Suprapubic skin (tissue), 4 donors: ENCODE results near the gene DTYMK. TPM values are rescaled to one million over a fixed set of nuclear protein-coding genes. Genes with fewer than 3 reads are reported as not detected.

Experiments
- DNase-seq, 2 donors: peaks; one replicate each; pipeline ENCODE4 v3.0.0-alpha.2; 2019; ENCODE audit warnings: low spot score in 2 of 2
- H3K27ac ChIP-seq: fragments of 200-600 bp; sonication (generic); one replicate; pipeline ENCODE4 v1.5.1; 2019
- H3K27me3 ChIP-seq: fragments of 200-600 bp; sonication (generic); one replicate; pipeline ENCODE4 v1.5.1; 2019
- H3K36me3 ChIP-seq: fragments of 200-600 bp; sonication (generic); one replicate; pipeline ENCODE4 v1.5.1; 2019
- H3K4me1 ChIP-seq: fragments of 200-600 bp; sonication (generic); one replicate; pipeline ENCODE4 v1.5.1; 2019
- H3K4me3 ChIP-seq: fragments of 200-600 bp; sonication (generic); one replicate; pipeline ENCODE4 v1.5.1; 2019; ENCODE audit warnings: mild to moderate bottlenecking
- H3K9me3 ChIP-seq: fragments of 200-600 bp; sonication (generic); one replicate; pipeline ENCODE4 v1.5.1; 2019
- EP300 ChIP-seq: sonication (generic); formaldehyde crosslinking; IDR thresholded peaks from one replicate; pipeline ENCODE4 v1.6.1; 2017; ENCODE audit warnings: antibody characterized with exemption
- POLR2A ChIP-seq, 2 donors: fragments of 450-650 bp; IDR thresholded peaks; one replicate each; pipeline ENCODE4 v1.6.1; 2017; ENCODE audit warnings: antibody characterized with exemption in 2 of 2, mild to moderate bottlenecking in 2 of 2, moderate library complexity in 2 of 2
- POLR2AphosphoS5 ChIP-seq, 3 donors: sonication (generic); formaldehyde crosslinking; IDR thresholded peaks; one replicate each; pipeline ENCODE4 v1.6.1; 2017; ENCODE audit warnings: antibody characterized with exemption in 3 of 3
- WGBS: methylation state at CpG from one replicate; pipeline ENCODE4 v1.1.5; 2018; 5-methylcytosine and 5-hydroxymethylcytosine counted together
- total RNA-seq, 4 donors: library from RNA; depleted of rRNA; stranded (reverse); fragments of >200 nt; gene quantifications; one replicate each; pipeline ENCODE4 v1.1.0, GENCODE V29; 2016
- TF ChIP-seq, protein P1 (sequence below), 2 donors: fragments of 200-600 bp in 1 of 2; fragments of 450-650 bp in 1 of 2; sonication (generic) in 1 of 2; IDR thresholded peaks; one replicate each; pipeline ENCODE4 v1.5.1; 2016 to 2019; ENCODE audit warnings: antibody characterized with exemption in 2 of 2, mild to moderate bottlenecking in 1 of 2, moderate library complexity in 1 of 2

DTYMK gene
- total RNA-seq, 4 donors from 2014 or later = 14.6 to 29.1 (median 18.2) TPM

GRCh38 chr2:241720560-241720959 is 33.9 kb upstream of the DTYMK start:
- Histone ChIP-seq H3K27me3 (no peaks in the 10 kb centered on the region), H3K4me3 (no peak overlapping the region), H3K4me1 (no peaks in the 10 kb centered on the region), H3K27ac (no peak overlapping the region), H3K36me3 (peaks cover 96% of the 10 kb centered on the region), H3K9me3 (no peaks in the 10 kb centered on the region)
- 100% methylated on average over 3 of the region's 15 CpGs for WGBS
- TF ChIP-seq, protein P1, sequence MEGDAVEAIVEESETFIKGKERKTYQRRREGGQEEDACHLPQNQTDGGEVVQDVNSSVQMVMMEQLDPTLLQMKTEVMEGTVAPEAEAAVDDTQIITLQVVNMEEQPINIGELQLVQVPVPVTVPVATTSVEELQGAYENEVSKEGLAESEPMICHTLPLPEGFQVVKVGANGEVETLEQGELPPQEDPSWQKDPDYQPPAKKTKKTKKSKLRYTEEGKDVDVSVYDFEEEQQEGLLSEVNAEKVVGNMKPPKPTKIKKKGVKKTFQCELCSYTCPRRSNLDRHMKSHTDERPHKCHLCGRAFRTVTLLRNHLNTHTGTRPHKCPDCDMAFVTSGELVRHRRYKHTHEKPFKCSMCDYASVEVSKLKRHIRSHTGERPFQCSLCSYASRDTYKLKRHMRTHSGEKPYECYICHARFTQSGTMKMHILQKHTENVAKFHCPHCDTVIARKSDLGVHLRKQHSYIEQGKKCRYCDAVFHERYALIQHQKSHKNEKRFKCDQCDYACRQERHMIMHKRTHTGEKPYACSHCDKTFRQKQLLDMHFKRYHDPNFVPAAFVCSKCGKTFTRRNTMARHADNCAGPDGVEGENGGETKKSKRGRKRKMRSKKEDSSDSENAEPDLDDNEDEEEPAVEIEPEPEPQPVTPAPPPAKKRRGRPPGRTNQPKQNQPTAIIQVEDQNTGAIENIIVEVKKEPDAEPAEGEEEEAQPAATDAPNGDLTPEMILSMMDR (IDR thresholded peaks at IDR 0.05) = no peak
- TF ChIP-seq EP300 (no peak), POLR2A (IDR thresholded peaks at IDR 0.05) (no peak), POLR2AphosphoS5 (IDR thresholded peaks at IDR 0.05) (no peak)
- DNase-seq = no peak

- H3K9me3 ChIP-seq = no peaks in the 10 kb centered on the region
Measured at GRCh38 chr2:241720099-241720498, 33.5 kb upstream of the DTYMK start.

GRCh38 chr2:241719093-241719492 is 32.5 kb upstream of the DTYMK start:
- no peak overlapping the region for H3K27ac ChIP-seq
- no peaks in the 10 kb centered on the region for H3K4me1 ChIP-seq
- H3K27me3 ChIP-seq = no peaks in the 10 kb centered on the region
- no peaks in the 10 kb centered on the region for H3K9me3 ChIP-seq
- H3K4me3 ChIP-seq = no peak overlapping the region
- DNase-seq = no peak
- peaks cover 96% of the 10 kb centered on the region for H3K36me3 ChIP-seq
- TF ChIP-seq EP300 (no peak), POLR2AphosphoS5 (IDR thresholded peaks at IDR 0.05) (no peak), POLR2A (IDR thresholded peaks at IDR 0.05) (no peak)
- TF ChIP-seq, protein P1 (IDR thresholded peaks at IDR 0.05) = no peak
- 97% methylated on average over 16 of the region's 16 CpGs for WGBS

More at GRCh38 chr2:241720099-241720498, 33.5 kb upstream of the DTYMK start:
- Histone ChIP-seq H3K36me3 (peaks cover 96% of the 10 kb centered on the region), H3K27ac (no peak overlapping the region), H3K27me3 (no peaks in the 10 kb centered on the region), H3K4me1 (no peaks in the 10 kb centered on the region), H3K4me3 (no peak overlapping the region)
- TF ChIP-seq EP300 (no peak), POLR2AphosphoS5 (IDR thresholded peaks at IDR 0.05) (no peak), POLR2A (IDR thresholded peaks at IDR 0.05) (no peak)
- TF ChIP-seq, protein P1 (IDR thresholded peaks at IDR 0.05) = no peak
- WGBS = no CpG with 5 or more reads among the region's 19 CpGs
- DNase-seq = no peak

DNA sequence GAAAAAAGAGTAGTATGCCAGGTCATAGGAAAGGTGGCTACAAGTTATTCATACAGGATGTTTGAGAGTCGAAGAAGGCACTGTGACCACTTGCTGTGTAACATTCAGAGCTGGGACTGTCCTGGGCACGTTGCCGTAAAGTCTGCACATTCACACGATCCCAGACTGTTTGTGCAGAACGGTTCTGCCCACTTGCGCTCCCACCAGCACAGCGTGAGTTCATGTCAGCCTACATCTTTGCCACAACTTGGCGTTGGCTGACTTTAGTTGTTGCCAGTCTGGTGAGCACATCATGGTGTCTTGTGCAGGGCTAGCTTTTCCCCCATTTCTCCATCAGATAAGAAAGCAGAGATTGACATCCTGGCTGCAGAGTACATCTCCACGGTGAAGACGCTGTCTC is 22.3 kb upstream of the DTYMK start:
- Histone ChIP-seq H3K4me3 (no peak overlapping the region), H3K36me3 (peaks cover 93% of the 10 kb centered on the region), H3K9me3 (no peaks in the 10 kb centered on the region), H3K27me3 (no peaks in the 10 kb centered on the region), H3K27ac (no peak overlapping the region), H3K4me1 (no peaks in the 10 kb centered on the region)
- TF ChIP-seq, protein P1 (IDR thresholded peaks at IDR 0.05) = no peak
- no peak for TF ChIP-seq POLR2A (IDR thresholded peaks at IDR 0.05)
- no peak for DNase-seq
- 93% methylated on average over 10 of the region's 10 CpGs for WGBS

DNA sequence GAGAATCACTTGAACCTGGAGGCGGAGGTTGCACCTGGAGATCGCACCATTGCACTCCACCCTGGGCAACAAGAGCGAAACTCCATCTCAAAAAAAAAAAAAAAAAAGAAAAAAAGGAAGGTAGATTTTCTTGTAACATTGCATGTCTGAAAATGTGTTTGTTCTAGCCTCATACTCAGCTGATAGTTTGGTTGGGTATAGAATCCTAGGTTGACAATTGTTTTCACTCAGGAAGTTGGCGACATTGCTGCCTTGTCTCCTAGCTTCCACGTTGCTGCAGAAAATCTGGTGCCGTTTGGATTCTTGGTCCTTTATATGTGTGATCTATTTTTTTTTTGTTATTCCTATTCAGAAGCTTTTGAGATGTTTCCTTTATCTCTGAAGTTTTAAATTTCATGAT is 19.9 kb upstream of the DTYMK start:
- TF ChIP-seq EP300 (no peak), POLR2A (IDR thresholded peaks at IDR 0.05) (no peak), POLR2AphosphoS5 (IDR thresholded peaks at IDR 0.05) (no peak)
- peaks cover 70% of the 10 kb centered on the region for H3K36me3 ChIP-seq
- H3K4me1 ChIP-seq = peaks cover 13% of the 10 kb centered on the region
- DNase-seq = no peak
- no peaks in the 10 kb centered on the region for H3K9me3 ChIP-seq
- H3K4me3 ChIP-seq = no peak overlapping the region
- H3K27me3 ChIP-seq = no peaks in the 10 kb centered on the region
- no peak overlapping the region for H3K27ac ChIP-seq
- 98% methylated on average over 6 of the region's 6 CpGs for WGBS

DNA sequence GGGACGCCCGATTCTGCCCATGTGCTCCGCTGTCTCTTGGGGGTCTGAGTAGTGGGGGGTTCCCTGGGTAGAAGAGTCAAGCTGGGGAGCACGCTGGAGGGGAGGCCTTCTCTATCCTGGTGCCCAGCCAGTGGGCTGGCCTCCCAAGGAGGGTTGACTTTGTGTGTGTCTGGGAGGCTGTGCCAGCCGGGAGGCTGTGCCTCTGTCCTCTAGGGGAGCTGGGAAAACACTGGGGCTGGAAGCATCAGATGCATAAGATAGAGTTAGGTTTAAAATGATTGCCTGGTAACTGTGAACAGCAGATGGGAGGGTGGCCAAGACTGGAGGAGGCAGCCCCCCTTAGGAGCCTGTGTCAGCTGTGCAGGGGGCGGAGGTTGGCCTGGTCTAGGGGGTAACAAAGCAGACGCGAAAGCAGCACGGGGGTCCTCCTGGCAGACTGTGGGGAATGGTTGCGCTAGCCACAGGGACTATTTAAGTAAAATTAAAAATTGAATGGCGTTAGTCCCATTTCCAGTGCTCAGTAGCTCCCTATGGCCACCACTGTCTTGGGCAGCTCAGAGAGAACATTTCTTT is 16.5 kb upstream of the DTYMK start:
- peak overlapping the region; percentile 78 for H3K4me3 ChIP-seq
- H3K9me3 ChIP-seq = no peaks in the 10 kb centered on the region
- peaks cover 36% of the 10 kb centered on the region for H3K36me3 ChIP-seq
- H3K4me1 ChIP-seq = peaks cover 24% of the 10 kb centered on the region
- peak overlapping the region; percentile 98 for H3K27ac ChIP-seq
- no peaks in the 10 kb centered on the region for H3K27me3 ChIP-seq
- WGBS = 50% methylated on average over 7 of the region's 11 CpGs
- DNase-seq = no peak
- TF ChIP-seq, protein P1 (IDR thresholded peaks at IDR 0.05) = no peak
- no peak for TF ChIP-seq POLR2A (IDR thresholded peaks at IDR 0.05)
- TF ChIP-seq EP300 = no peak
- no peak for TF ChIP-seq POLR2AphosphoS5 (IDR thresholded peaks at IDR 0.05)
